Measurements from ENCODE around the gene SHISA3.
"Not testable (repeated sequence)": the region's sequence is repeated elsewhere in the genome, so short reads cannot be mapped to it uniquely, and the experiment has no call there.

Gene SHISA3

GRCh38 chr4:42396752-42397634 lies at the start of gene SHISA3:
Gene SHISA3 (plus strand): TSS chr4:42397488. CDS start chr4:42398057, 569 bp downstream.
- no peak for DNase-seq (ENCODE audit: low spot score)

- DNase-seq (ENCODE audit: low spot score) = no peak
Observed at GRCh38 chr4:42348247-42348646, 49.0 kb upstream of the SHISA3 start.

DNA sequence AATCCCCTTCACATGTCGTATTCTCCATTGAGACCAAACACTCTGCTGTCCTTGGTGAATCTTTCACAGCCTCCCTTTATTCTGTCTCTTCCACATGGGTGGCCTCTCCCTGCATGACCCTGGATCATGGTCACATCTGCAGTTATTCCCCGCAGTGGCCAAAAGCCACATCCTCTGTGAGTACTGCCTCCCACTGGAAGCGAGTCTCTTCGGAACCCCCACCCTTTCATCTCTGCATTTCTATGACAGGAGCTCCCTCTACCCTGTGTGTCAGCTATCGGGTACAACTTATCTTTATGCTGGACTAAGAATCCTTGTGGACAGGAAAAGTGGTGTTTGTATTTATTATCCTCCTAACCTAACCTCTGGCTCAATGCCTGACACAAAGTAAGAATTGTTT lies 48.6 kb upstream of the SHISA3 start:
- no peak for DNase-seq (ENCODE audit: low spot score)

GRCh38 chr4:42350611-42351182 lies 46.6 kb upstream of the SHISA3 start:
- no peak for DNase-seq (ENCODE audit: low spot score)

DNA sequence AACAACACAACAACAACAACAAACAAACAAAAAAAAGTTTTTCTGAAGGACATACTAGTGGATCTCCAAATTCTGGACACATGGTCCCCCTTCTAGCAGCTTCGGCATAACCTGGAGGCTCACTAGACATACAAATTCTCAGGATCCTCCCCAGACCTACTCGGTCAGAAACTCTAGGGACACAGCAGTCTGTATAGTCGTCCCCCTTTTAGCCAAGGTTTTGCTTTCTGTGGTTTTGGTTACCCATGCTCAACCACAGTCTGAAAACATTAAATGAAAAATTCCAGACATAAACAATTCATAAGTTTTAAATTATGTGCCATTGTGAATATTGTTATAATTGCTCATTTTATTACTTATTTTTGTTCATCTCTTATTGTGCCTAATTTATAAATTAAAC lies 45.2 kb upstream of the SHISA3 start:
- DNase-seq (ENCODE audit: low spot score) = no peak

- DNase-seq (ENCODE audit: low spot score) = no peak
Observed at GRCh38 chr4:42357325-42357724, 40.0 kb upstream of the SHISA3 start.

- no peak for DNase-seq (ENCODE audit: low spot score)
Observed at GRCh38 chr4:42359711-42360110, 37.6 kb upstream of the SHISA3 start.

DNA sequence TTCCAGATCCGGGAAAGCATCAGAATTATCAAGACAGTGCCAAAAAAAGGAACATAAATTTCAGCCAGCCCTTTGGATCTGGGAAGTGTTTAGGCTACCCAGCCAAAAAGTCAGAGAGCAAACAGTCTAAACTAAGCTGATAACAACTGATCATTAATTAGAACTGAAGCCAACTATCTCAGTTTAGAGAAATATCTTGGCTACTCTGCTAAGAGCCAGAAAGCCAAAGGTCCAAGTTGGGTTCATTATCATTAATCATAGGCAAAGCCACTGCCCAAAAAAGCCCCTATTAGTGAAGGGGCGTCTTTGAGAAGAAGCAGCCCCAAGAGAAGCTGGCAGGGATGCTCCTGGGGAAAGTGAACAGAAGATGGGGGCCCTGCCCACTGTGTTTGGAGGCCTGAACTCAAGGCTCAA lies 37.0 kb upstream of the SHISA3 start:
- DNase-seq (ENCODE audit: low spot score) = no peak

DNA sequence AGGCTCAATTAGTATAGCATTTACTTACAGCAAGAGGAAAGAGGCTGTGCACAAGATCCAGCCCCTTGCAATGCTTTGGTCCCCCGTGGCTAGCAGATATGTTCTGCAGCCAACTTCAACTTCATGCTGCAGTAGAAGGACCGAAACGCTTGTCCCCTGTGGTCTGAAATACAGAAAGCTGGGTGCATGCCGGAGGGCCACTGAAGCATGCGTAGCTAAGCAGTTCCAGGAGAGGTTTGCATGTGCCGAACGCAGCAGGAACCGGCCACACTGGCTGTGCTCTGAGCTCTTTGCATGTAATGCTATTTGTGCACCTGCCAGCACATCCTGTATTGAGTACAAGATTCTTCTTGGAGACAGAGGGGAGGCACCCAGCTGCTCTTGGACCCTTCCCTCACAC lies 35.8 kb upstream of the SHISA3 start:
- no peak for DNase-seq (ENCODE audit: low spot score)

DNA sequence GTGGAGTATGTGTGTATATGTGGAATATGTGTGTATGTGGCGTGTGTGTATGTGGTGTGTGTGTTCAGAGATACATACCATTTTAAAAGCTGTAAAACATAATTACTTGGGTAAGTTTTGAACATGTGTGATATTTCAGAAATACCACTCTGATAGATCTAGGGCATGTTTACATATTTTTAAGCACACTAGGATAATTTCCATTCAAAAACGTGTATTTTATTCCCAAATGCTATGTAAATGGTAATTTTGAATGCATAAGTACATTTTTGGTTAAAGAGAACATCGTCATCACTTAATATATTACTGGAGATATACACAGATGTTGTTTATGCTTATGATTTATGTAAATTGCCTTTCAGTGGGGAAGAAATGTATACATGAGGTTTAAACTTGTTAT lies 34.7 kb upstream of the SHISA3 start:
- no peak for DNase-seq (ENCODE audit: low spot score)

- DNase-seq (ENCODE audit: low spot score) = no peak
Observed at GRCh38 chr4:42363614-42364013, 33.7 kb upstream of the SHISA3 start.

GRCh38 chr4:42364266-42365053 lies 32.8 kb upstream of the SHISA3 start:
- no peak for DNase-seq (ENCODE audit: low spot score)

DNA sequence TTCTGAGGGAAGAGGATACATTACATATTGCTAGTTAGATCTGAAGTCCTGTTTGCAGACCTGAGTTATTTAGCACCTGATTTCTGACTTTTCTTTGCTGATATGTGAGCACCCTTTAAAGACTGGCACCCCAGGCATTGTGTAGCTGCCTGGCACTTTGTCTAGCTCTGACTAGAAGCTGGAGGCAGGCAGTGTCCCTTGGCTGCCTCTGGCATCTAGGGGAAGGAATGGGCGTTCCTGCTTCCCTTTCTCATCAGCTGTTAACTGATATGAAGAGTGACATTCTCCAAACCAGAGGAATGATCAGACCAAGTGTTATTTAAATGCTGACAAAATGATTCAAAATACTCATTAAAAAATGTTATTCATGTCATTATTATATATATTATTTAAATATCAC lies 30.3 kb upstream of the SHISA3 start:
- no peak for DNase-seq (ENCODE audit: low spot score)

DNA sequence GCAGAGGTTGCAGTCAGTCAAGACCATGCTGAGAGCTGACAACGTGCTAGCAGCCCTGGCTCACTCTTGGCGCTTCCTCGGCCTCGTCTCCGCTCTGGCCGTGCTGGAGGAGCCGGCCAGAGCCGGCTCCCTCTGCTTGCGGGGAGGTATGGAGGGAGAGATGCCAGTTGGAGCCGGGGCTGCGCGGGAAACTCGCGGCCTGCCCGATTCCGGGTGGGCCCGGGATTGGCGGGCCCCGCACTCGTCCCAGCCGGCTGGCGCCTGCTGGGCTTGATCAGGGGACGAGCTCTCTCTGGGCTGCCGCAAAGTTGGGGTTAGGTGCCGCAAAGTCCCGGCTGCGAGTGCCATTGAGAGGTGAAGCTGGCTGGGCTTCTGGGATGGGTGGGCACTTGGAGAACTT lies 27.8 kb upstream of the SHISA3 start:
- DNase-seq (ENCODE audit: low spot score) = no peak

DNA sequence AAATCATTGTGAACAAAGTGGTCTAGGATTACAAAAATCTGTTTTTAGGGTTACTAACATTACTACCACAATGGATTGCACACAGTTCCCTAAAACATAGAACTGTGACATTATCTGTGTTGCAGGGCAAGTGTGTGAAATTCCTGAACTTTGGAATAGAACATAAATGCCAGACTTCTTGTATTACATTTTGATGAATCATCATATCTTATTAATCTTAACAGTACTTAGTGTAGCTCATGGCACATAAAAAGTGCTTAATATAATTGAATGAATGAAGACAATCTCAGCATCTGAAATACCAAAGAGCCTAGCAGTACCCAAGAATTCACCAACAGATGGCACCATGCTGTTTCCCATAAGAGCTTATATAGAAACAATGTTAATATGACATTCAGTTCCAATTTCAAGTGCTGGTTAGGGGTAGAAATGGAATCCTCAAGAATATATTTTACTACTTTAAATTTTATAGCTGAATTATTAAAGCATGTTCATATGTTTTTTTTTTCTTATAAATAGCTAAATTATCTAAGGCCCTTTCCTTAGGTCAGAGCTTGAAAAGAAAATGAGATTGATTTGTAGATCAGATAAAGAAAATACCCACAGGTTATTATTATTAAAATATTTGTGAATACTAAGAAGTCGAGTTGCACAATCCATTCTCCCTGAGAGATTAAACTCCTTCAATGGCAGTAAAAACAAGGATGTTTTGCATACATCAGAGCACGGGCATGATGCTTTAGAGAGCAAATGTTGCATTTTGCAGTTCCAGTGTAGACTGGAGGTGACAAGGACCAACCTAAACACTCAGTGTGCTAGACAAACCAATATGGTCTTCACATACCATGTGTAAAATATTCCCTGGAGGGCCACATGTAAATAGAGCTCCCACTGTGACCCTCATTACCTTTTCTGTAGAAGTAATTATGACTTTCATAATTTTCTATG lies 25.7 kb upstream of the SHISA3 start:
- peak; percentile 23 for DNase-seq (ENCODE audit: low spot score)

- DNase-seq (ENCODE audit: low spot score) = not testable (repeated sequence)
Observed at GRCh38 chr4:42372303-42372702, 25.0 kb upstream of the SHISA3 start.

GRCh38 chr4:42377497-42377896 lies 19.8 kb upstream of the SHISA3 start:
- no peak for DNase-seq (ENCODE audit: low spot score)

GRCh38 chr4:42381666-42382065 lies 15.6 kb upstream of the SHISA3 start:
- DNase-seq (ENCODE audit: low spot score) = no peak

DNA sequence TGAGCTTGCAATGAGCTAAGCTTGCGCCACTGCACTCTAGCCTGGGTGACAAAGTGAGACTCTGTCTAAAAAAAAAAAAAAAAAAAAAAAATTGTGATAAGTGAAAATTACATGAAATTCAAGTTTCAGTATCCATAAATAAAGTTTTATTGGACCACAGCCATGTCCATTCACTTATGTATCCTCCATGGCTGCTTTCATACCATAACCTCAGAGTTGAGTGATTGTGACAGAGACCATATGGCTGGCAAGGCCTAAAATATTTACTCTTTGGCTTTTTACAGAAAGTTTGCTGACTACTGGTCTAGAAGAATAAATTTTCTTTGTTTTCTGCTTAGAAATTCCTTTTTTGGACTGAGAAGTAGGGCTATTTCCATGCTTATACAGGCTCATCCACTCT lies 11.8 kb upstream of the SHISA3 start:
- DNase-seq (ENCODE audit: low spot score) = no peak

DNA sequence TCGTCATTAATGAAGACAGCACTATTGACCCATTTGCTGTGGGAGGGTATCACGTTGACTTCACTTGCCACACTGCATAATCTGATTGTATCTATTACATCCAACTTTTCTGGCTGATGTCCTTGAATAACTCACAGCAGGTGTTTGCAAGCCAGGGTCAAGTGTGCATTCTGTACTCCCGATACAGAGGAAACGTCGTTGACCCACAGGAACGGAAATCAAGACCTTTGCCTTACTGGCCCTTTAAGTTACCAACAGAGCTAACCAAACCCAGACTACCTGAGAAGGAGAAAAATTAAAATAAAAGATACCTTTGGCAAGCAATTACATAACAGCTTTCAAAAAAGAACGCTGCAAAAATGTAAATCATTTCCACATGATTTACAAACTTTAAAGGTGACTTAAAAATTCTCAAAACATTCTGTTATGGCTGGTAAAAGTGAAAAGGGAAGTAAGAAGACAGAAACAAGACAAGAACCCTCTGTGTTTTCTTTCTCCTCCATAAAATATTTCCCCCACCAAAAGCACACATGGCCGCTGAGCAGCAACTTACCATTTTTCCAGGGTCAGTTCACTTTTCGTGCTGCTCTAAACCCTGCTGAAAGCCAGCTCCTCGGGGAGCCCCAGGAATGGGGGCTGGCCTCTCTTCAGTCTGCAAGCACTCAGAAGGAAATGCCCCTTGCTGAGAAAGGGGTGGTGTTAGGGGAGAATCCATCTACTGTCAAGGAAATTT lies 6.5 kb upstream of the SHISA3 start:
- DNase-seq (ENCODE audit: low spot score) = no peak

DNA sequence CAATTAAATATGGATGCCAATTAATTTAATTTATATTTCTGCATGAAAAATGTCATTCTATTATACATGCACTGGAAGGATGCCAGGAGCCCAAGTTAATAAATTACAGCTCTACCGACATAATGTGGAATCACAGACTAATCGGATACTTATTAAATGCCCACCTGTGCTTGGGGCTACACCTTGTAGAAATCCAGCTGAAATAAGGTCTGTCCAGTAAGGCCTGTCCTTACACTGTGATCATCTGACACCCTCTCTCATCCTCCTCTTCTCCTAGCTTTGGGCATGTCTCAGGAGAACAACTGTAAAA lies 6.0 kb upstream of the SHISA3 start:
- no peak for DNase-seq (ENCODE audit: low spot score)
